ENCODE measurements around the gene RNF150. TPM values are rescaled to one million over a fixed set of nuclear protein-coding genes. Genes with fewer than 3 reads are reported as not detected.

The RNF150 gene
- total RNA-seq, 4 donors from 2014 or later = 33.1 to 53.3 (median 43.6) TPM

GRCh38 chr4:141119071-141119470 is 14.2 kb downstream of the RNF150 start:
- H3K27me3 ChIP-seq = no peaks in the 10 kb centered on the region
- no peak for DNase-seq (ENCODE audit: extremely low spot score)
- H3K4me1 ChIP-seq = peaks cover 9 to 31% (median 25%) of the 10 kb centered on the region in 4 donors
- intact Hi-C loops (cut with DNase I) = no loop called here
- H3K36me3 ChIP-seq = no peaks in the 10 kb centered on the region
- no peak overlapping the region for H3K27ac ChIP-seq (replicated peaks in 1 of 4)
- TF ChIP-seq POLR2AphosphoS5 (IDR thresholded peaks at IDR 0.05) = no peak
- TF ChIP-seq CTCF (IDR thresholded peaks at IDR 0.05) = no peak
- no peaks in the 10 kb centered on the region for H3K9me3 ChIP-seq
- H3K4me3 ChIP-seq = no peak overlapping the region
- 39% methylated on average over 1 of the region's 1 CpG for WGBS

- H3K27me3 ChIP-seq = no peaks in the 10 kb centered on the region
- H3K36me3 ChIP-seq = no peaks in the 10 kb centered on the region
- no peak overlapping the region for H3K4me3 ChIP-seq
- intact Hi-C loops (cut with DNase I) = no loop called here
- no peak for DNase-seq (ENCODE audit: extremely low spot score)
- 95% methylated on average over 2 of the region's 2 CpGs for WGBS
- no peaks in the 10 kb centered on the region for H3K9me3 ChIP-seq
- no peak for TF ChIP-seq EP300 (IDR thresholded peaks at IDR 0.05)
- no peak for TF ChIP-seq POLR2AphosphoS5 (IDR thresholded peaks at IDR 0.05)
- no peak for TF ChIP-seq POLR2A (IDR thresholded peaks at IDR 0.05; ENCODE audit: low read depth)
- TF ChIP-seq CTCF (IDR thresholded peaks at IDR 0.05) = no peak
- no peak overlapping the region for H3K27ac ChIP-seq (replicated peaks in 1 of 4)
- H3K4me1 ChIP-seq = peaks cover 8 to 31% (median 24%) of the 10 kb centered on the region in 4 donors
Measured at GRCh38 chr4:141118381-141118780, 14.9 kb downstream of the RNF150 start.

- Histone ChIP-seq H3K4me3 (no peak overlapping the region), H3K27me3 (no peaks in the 10 kb centered on the region), H3K36me3 (no peaks in the 10 kb centered on the region), H3K27ac (replicated peaks in 1 of 4) (no peak overlapping the region), H3K4me1 (peaks cover 8 to 31% (median 24%) of the 10 kb centered on the region in 4 donors), H3K9me3 (no peaks in the 10 kb centered on the region)
- intact Hi-C loops (cut with DNase I) = no loop called here
- DNase-seq (ENCODE audit: extremely low spot score) = no peak
- TF ChIP-seq CTCF (IDR thresholded peaks at IDR 0.05) (no peak), POLR2A (IDR thresholded peaks at IDR 0.05; ENCODE audit: low read depth) (no peak), EP300 (IDR thresholded peaks at IDR 0.05) (no peak), POLR2AphosphoS5 (IDR thresholded peaks at IDR 0.05) (no peak)
- WGBS = 91% methylated on average over 1 of the region's 1 CpG
Measured at GRCh38 chr4:141117935-141118334, 15.3 kb downstream of the RNF150 start.

- WGBS = 75% methylated on average over 4 of the region's 4 CpGs
- Histone ChIP-seq H3K36me3 (no peaks in the 10 kb centered on the region), H3K9me3 (no peaks in the 10 kb centered on the region), H3K4me1 (peaks cover 4 to 13% (median 8%) of the 10 kb centered on the region in 4 donors), H3K4me3 (no peak overlapping the region), H3K27ac (replicated peaks in 1 of 4) (no peak overlapping the region), H3K27me3 (no peaks in the 10 kb centered on the region)
- no peak for DNase-seq (ENCODE audit: extremely low spot score)
- intact Hi-C loops (cut with DNase I) = no loop called here
- TF ChIP-seq EP300 (IDR thresholded peaks at IDR 0.05) (no peak), CTCF (IDR thresholded peaks at IDR 0.05) (no peak), POLR2AphosphoS5 (IDR thresholded peaks at IDR 0.05) (no peak), POLR2A (IDR thresholded peaks at IDR 0.05; ENCODE audit: low read depth) (no peak)
Measured at GRCh38 chr4:141109983-141110382, 23.3 kb downstream of the RNF150 start.

- 96% methylated on average over 3 of the region's 3 CpGs for WGBS
- Histone ChIP-seq H3K4me1 (peaks cover 4 to 16% (median 8%) of the 10 kb centered on the region in 4 donors), H3K27me3 (no peaks in the 10 kb centered on the region), H3K36me3 (no peaks in the 10 kb centered on the region), H3K27ac (replicated peaks in 1 of 4) (no peak overlapping the region), H3K4me3 (no peak overlapping the region), H3K9me3 (no peaks in the 10 kb centered on the region)
- no peak for DNase-seq (ENCODE audit: extremely low spot score)
- TF ChIP-seq CTCF (IDR thresholded peaks at IDR 0.05) (no peak), EP300 (IDR thresholded peaks at IDR 0.05) (no peak), POLR2AphosphoS5 (IDR thresholded peaks at IDR 0.05) (no peak), POLR2A (IDR thresholded peaks at IDR 0.05; ENCODE audit: low read depth) (no peak)
- intact Hi-C loops (cut with DNase I) = no loop called here
Measured at GRCh38 chr4:141107927-141108326, 25.3 kb downstream of the RNF150 start.
